T47D (cell line): ENCODE results near the gene ZNF319.
"Not testable (repeated sequence)": the region's sequence is repeated elsewhere in the genome, so short reads cannot be mapped to it uniquely, and the experiment has no call there.

Experiments
- DNase-seq, 2 experiments: peaks; one replicate each; pipeline versions ENCODE4 v3.0.0 to v3.0.0-alpha.2; 2011 to 2012; ENCODE audit warnings: low read depth in 1 of 2, low spot score in 1 of 2
- JUND ChIP-seq: IDR thresholded peaks from 2 replicates; pipeline ENCODE4 v1.6.1; 2012; ENCODE audit warnings: low read depth
- in situ Hi-C: cut with HindIII; loops from 2 replicates; pipeline ENCODE4 v1.10.0; 2016; ENCODE audit warnings: low sequenced_read_pairs, low pct_unique_long_range_greater_than_20kb

ZNF319 gene

DNA sequence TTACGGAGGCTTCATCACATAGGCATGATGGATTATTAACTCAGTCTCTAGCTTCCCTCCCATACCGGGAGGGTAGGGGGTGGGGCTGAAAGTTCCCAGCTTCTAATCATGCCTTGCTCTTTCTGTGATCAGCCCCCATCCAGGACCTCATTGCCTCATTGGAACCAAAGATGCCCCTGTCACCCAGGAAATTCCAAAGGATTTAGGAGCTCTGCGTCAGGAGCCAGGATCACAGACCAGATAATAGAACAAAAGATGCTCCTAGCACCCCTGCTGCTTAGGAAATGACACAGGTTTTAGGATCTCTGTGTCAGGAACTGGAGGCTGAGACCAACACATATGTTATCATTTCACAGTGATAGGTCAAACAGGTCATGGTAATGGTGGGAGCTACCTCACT, 10.4 kb upstream of the ZNF319 start:
- in situ Hi-C loops, result no loop called here
- TF ChIP-seq JUND, result no peak
- DNase-seq, result no peak

DNA sequence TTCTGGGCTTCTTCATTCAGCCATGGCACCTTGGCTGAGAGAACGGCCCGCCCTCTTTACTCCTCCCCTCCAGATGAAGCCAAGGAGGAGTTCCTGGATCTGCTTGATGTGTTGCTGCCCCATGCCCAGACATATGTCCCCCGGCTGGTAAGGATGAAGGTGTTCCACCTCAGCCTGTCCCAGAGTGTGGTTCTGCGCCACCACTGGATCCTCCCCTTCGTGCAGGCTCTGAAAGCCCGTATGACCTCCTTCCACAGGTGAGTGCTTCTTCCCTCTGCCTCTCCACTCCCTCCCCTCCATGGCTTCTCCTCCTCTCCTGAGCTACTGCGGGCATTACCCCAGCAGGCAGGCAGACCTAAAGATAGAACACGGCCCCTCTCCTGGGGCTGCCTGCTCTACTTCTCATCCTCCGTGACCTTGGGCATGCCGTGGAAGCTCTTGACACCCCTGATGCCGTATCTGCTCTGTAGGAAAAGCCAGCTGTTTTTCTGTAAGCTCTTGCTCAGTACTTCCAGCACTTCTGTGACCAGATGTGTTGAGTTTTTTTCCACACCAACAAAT, 9.5 kb upstream of the ZNF319 start:
- no peak for DNase-seq
- in situ Hi-C loops, result no loop called here

DNA sequence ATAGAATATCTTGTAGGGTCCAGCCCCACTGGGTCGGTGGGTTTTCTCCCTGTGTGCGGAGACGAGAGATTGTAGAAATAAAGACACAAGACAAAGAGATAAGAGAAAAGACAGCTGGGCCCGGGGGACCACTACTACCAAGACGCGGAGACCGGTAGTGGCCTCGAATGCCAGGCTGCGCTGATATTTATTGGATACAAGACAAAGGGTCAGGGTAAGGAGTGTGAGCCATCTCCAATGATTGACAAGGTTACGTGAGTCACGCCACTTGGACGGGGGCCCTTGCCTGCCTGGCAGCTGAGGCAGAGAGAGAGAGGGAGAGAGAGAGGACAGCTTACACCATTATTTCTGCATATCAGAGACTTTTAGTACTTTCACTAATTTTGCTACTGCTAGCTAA, 4.3 kb upstream of the ZNF319 start:
- DNase-seq, in situ Hi-C loops: not testable (repeated sequence)

More for the DNA sequence above, 9.5 kb upstream of the ZNF319 start:
- no peak for TF ChIP-seq JUND

DNA sequence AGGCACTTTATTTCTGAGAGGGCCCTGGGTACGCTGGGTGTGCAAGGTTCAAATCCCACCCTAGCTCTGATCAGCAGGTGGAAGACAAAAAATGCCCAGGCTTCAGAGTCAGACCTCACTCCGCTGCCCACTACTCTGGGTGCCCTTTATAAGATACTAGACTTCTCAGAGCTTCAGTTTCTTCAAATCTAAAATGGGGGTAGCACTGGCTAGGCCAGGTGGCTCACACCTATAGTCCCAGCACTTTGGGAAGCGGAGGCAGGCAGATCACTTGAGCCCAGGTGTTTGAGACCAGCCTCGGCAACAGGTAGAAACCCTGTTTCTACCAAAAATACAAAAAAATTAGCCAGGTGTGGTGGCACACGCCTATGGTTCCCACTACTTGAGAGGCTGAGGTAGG, 2.5 kb upstream of the ZNF319 start:
- DNase-seq, result no peak
- in situ Hi-C loops, result no loop called here
- no peak for TF ChIP-seq JUND

DNA sequence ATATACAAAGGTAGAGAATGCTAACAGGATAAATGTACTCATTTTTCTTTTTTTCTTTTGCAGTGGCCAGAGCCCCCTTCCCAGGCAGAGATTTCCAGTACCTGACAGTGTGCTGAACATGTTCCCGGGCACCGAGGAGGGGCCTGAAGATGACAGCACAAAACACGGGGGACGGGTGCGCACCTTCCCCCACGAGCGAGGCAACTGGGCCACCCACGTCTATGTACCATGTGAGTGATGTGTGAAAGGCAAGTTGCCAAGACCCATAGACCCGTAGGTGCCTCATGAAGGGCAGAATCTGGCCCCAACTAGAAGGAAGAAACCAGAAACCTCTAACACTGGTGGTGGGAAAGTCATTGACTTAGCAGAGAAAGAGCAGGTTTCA, 1.9 kb upstream of the ZNF319 start:
- in situ Hi-C loops, result no loop called here
- TF ChIP-seq JUND, result no peak
- no peak for DNase-seq

DNA sequence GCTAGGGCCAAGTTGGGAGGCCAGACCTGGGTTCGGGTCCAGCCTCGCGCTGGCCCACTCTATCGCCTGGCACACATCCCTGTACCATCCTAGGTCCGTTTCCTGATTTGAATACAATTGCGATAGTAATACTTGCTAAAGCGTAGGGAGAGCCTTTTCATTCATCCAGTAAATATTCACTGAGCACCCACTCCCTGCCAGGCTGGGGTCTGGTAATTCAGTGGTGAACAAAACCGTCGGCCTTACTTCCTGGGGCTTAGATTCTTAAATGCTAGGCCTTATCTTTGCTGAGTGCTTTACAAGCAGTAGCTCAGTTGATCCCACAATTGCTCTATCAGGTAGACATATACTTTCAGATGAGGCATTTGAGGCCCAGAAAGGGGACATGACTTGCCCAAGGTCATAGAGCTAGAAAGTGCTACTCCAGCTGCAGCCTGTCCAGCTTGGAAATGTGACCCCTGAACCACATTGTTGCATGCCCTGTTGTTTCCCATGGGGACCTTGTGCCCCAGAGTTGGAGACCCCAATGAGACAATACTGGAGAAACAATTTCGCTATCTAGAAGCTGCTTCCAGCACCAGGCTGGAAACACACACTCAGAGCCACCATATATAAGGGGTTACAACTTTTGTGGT, 1.4 kb upstream of the ZNF319 start:
- in situ Hi-C loops, result no loop called here
- no peak for TF ChIP-seq JUND
- DNase-seq, result no peak

DNA sequence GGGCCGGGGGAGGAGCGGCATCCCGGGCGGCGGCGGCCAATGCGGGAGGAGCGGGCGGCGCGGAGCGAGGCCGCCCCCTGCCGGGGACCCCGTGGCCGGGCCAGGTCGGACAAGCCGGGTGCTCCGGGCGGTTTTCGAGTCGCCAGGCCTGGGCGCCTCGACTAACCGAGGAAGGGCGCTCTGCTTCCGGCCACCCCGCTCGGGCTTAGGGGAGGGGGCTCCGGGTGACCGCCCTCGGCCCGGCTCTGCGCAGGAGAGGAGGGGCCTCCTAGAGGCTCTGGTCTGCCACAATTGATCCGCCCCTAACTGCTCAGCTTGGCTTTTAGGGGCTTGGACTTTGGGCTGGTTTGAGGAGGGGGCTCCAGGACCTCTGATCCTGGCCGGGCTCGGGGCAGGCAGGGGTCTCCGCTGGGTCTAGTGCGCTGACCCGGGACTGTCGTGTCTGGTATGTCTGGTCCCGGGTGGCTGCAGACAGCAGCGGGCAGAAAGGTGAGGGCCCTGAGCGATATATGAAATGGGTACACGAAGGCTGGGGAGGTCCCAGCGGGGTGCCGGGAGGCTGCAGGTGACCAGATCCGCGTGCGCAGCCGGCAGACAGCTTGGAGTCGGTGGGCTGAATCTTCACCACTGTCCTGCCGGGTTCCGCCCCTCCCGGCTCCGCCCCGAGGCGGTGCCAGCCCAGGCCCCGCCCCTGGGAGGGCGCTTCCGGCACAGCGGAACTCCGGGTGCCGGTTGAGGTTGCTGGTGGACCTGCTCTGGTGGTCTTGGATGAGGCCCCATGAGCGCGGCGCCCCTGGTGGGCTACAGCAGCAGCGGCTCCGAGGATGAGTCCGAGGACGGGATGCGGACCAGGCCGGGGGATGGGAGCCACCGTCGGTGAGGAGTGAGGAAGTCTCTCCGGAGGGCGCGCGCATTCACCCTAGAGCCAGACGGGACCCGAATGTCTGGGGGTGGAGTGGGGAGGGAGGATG, 519 bp upstream of the ZNF319 start, which contains the start of gene USB1:
Gene USB1 (plus strand): TSS at position 702 of the 971 bp plus-strand sequence. CDS start 77 bp downstream, at position 779.
- TF ChIP-seq JUND, result no peak
- DNase-seq, result peak; percentile 83 to 90
- in situ Hi-C loops, result no loop called here

DNA sequence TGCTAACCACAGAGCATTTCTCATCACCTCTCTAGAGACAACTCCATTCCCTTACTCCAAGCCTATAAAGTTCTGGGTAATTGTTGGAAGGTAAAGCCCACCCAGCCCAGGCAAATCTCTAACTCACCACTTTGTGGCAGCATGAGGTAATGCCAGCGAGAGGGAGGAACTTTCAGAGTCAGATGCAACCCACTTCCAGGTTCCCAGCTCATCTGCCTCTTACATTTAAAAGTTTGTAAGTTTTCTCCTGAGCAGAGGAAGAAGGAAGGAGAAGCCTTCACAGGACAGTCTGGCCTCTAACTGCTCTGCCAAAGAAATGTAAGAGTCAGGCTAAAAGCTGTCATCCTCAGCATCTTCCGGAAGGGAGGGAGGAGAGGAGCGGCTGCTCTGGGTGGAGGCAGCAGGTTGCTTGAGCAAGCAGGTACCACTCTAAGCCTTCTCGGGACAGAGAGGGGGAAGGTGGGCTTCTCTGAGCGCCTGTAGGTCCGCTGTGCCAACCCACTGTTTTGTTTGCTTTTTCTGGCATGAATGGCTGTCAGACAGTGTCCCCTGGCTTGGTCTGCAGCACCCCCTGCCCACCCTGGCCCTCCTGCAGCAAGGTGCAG, 1.0 kb downstream of the ZNF319 start:
- in situ Hi-C loops, result no loop called here
- no peak for TF ChIP-seq JUND
- no peak for DNase-seq

DNA sequence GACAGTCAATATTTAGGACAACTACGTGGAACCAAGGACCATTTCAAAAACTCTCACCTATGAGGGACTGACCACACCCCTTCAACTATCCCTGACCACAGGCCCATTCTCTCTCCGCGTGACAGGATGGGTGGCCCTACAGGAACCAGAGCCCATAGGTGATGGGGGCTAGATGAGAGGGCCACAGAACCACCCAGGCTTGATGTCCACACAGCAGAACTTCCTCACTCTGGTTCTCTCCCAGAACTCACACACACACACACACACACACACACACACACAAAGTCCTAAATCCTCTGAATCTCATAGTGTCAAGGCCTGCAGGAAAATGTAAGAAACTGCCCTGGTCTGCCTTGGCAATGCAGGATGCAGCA, 1.5 kb downstream of the ZNF319 start:
- no peak for DNase-seq
- in situ Hi-C loops, result no loop called here
- TF ChIP-seq JUND, result no peak

DNA sequence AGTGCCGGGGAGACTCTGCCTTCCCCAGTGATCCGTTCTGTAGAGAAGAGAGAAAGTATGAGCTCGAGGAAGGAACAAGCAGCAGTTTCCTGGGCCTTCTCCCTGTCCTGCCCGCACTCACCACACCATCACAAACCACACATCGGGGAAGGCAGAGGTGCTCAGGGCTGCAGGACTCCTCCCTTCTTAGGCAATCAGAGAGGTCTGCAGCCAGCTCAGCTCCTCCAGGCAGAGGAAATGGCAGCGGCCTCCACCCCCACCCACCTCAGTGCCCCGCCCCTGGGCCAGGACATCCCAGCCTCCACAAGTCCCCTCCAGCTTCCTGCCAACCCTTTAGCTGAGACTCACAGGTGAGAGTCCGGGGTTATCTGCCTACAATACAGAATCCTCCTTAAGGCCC, 2.0 kb downstream of the ZNF319 start:
- in situ Hi-C loops, result no loop called here
- no peak for DNase-seq
- no peak for TF ChIP-seq JUND

DNA sequence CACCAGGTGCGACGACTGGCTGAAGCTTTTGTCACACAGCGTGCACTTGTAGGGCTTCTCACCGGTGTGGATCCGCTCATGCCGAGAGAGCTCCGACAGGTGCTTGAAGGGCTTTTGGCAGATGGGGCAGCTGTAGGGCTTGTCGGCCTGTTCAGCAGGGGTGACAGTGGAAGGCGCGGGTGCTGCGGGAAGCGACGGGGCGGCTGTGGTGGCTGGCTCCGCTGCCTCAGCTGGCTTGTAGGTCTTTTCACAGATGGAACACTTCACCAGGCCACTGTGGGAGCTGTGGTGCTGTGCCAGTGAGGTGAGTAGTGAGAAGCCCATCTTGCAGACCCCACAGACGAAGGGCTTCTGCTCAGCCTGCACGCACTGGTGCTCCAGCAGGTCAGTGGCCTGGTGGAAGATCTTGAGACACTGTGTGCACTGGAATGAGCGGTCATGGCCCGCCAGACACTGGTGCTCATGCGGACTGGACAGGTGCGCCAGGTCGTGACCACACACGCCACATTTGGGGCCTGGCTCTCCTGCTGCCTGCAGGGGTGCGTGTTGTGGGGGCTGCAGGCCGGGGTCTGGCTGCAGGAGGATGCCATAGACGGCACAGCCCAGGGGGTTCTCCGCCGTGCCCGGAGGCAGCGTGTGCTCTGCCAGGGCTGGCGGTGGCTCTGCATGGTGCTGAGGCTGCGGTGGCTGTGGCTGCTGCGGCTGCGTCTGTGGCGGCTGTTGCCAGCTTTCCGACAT, 2.8 kb downstream of the ZNF319 start:
- no peak for TF ChIP-seq JUND
- DNase-seq, result no peak
- in situ Hi-C loops, result no loop called here

DNA sequence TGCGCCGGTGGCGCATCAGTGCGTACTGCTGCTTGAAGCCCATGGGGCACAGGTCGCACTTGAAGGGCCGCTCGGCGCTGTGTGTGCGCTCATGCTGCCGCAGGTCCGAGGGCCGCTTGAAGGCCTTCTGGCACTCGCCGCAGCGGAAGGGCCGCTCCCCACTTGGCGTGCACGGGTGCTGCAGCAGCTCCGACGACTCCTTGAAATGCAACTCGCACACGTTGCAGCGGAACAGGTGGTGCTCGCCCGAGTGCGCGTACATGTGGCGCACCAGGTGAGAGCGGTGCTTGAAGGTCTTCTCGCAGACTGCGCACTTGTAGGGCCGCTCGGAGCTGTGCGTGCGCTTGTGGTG, 3.3 kb downstream of the ZNF319 start:
- in situ Hi-C loops, result no loop called here
- no peak for DNase-seq
- no peak for TF ChIP-seq JUND
